ENCODE results near the gene ZC3H18. TPM values are rescaled to one million over a fixed set of nuclear protein-coding genes. Genes with fewer than 3 reads are reported as not detected.

ZC3H18 gene
- total RNA-seq, 3 donors from 2014 or later = 37.4 to 54.8 (median 48.1) TPM

DNA sequence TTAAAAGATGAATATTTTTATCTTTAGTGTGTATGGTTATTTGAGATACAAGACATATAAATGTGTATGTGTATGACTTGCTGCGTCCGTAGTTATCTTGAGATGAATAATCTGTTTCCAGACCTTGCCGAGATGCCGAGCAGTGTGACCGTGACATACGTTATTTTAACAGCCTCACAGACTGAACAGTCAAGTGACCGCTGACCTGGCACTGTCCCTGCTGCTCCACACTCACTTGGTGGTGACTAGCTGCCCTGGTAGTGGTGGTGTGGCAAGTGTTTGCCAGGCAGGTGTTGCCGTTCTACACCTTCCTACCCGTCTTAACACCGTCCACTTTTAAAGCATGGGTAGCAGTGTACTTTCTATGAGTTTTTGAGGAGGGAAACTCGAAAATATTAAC, 5.0 kb downstream of the ZC3H18 start:
- peaks cover 18% of the 10 kb centered on the region for H3K4me1 ChIP-seq (ENCODE audit: low read depth)
- no peak overlapping the region for H3K4me3 ChIP-seq
- DNase-seq (no peak), ATAC-seq (no peak)
- TF ChIP-seq, protein P1, sequence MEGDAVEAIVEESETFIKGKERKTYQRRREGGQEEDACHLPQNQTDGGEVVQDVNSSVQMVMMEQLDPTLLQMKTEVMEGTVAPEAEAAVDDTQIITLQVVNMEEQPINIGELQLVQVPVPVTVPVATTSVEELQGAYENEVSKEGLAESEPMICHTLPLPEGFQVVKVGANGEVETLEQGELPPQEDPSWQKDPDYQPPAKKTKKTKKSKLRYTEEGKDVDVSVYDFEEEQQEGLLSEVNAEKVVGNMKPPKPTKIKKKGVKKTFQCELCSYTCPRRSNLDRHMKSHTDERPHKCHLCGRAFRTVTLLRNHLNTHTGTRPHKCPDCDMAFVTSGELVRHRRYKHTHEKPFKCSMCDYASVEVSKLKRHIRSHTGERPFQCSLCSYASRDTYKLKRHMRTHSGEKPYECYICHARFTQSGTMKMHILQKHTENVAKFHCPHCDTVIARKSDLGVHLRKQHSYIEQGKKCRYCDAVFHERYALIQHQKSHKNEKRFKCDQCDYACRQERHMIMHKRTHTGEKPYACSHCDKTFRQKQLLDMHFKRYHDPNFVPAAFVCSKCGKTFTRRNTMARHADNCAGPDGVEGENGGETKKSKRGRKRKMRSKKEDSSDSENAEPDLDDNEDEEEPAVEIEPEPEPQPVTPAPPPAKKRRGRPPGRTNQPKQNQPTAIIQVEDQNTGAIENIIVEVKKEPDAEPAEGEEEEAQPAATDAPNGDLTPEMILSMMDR (IDR thresholded peaks at IDR 0.05) = no peak
- peaks cover 8% of the 10 kb centered on the region for H3K36me3 ChIP-seq (ENCODE audit: low read depth)
- H3K9me3 ChIP-seq = no peaks in the 10 kb centered on the region
- intact Hi-C loops (cut with DNase I, micrococcal nuclease) = no loop called here

GRCh38 chr16:88576307-88576706, 6.1 kb downstream of the ZC3H18 start:
- Histone ChIP-seq H3K36me3 (ENCODE audit: low read depth) (peaks cover 14% of the 10 kb centered on the region), H3K9me3 (no peaks in the 10 kb centered on the region), H3K4me3 (no peak overlapping the region), H3K4me1 (ENCODE audit: low read depth) (peaks cover 14% of the 10 kb centered on the region)
- TF ChIP-seq, protein P1 (IDR thresholded peaks at IDR 0.05) = no peak
- intact Hi-C loops (cut with DNase I, micrococcal nuclease) = no loop called here
- DNase-seq = no peak
- no peak for ATAC-seq

GRCh38 chr16:88577166-88577565, 7.0 kb downstream of the ZC3H18 start:
- DNase-seq = no peak
- intact Hi-C loops (cut with DNase I, micrococcal nuclease) = no loop called here
- H3K9me3 ChIP-seq = no peaks in the 10 kb centered on the region
- peaks cover 14% of the 10 kb centered on the region for H3K36me3 ChIP-seq (ENCODE audit: low read depth)
- H3K4me3 ChIP-seq = no peak overlapping the region
- TF ChIP-seq, protein P1 (IDR thresholded peaks at IDR 0.05) = no peak
- no peak for ATAC-seq
- H3K4me1 ChIP-seq (ENCODE audit: low read depth) = peaks cover 5% of the 10 kb centered on the region

DNA sequence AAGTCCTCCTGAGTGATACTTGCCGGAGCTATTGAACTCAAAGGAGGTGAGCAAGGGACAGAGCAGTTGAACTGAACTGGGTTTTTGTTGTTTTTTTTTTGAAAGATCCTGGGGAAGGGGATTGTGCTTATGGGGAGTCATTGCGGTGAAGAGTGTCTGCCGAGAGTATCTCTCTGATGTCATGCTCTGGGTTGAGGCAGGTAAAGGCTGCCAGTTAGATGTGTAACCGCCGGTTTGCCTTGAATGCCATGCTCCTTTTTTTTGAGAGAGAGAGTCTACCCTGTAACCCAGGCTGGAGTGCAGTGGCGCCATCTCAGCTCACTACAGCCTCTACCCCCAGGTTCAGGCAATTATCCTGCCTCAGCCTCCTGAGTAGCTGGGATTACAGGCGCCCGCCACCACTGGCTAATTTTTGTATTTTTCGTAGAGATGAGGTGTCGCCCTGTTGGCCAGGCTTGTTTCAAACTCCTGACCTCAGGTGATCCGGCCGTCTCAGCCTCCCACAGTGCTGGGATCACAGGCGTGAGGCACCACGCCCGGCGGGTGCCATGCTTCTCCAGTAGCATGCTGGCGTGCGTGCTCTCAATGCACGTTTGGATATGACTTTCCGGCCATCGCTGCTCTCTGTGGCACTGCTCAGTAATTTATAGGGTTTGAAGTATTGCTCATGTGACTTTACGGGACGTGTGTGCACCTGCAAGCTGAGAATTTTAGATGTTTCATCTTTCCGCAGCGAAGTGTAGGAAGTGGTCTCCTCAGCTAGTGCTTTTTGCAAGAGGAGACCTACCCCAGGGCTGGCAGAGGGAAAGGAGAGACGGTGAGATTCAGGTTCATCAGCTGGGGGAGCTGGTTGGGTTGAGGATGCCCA, 8.5 kb downstream of the ZC3H18 start:
- H3K4me3 ChIP-seq = no peak overlapping the region
- no peak for DNase-seq
- no peaks in the 10 kb centered on the region for H3K9me3 ChIP-seq
- TF ChIP-seq, protein P1 (IDR thresholded peaks at IDR 0.05) = no peak
- peaks cover 14% of the 10 kb centered on the region for H3K36me3 ChIP-seq (ENCODE audit: low read depth)
- intact Hi-C loops (cut with DNase I, micrococcal nuclease) = no loop called here
- ATAC-seq = no peak
- no peaks in the 10 kb centered on the region for H3K4me1 ChIP-seq (ENCODE audit: low read depth)

GRCh38 chr16:88580371-88580770, 10.2 kb downstream of the ZC3H18 start:
- intact Hi-C loops (cut with DNase I, micrococcal nuclease) = no loop called here
- DNase-seq = no peak
- no peaks in the 10 kb centered on the region for H3K9me3 ChIP-seq
- no peak for ATAC-seq
- no peak overlapping the region for H3K4me3 ChIP-seq
- no peaks in the 10 kb centered on the region for H3K4me1 ChIP-seq (ENCODE audit: low read depth)
- TF ChIP-seq, protein P1 (IDR thresholded peaks at IDR 0.05) = no peak
- peaks cover 14% of the 10 kb centered on the region for H3K36me3 ChIP-seq (ENCODE audit: low read depth)
